GM23338 (cell line): ENCODE measurements around the gene CLDN3.

Experiments
- CREB1 ChIP-seq: fragments of 250-450 bp; sonication (Bioruptor Pico); IDR thresholded peaks from 2 replicates; pipeline ENCODE4 v1.5.0; 2020; ENCODE audit warnings: low read depth, mild to moderate bottlenecking, moderate library complexity
- CTCF ChIP-seq, 2 experiments: fragments of 200-600 bp in 1 of 2; sonication (generic) in 1 of 2; conservative IDR thresholded peaks; 2 replicates each; pipeline versions ENCODE4 v1.5.1 to v1.6.1; 2016 to 2017; ENCODE audit warnings: antibody characterized with exemption in 2 of 2, low read depth in 2 of 2, mild to moderate bottlenecking in 2 of 2, moderate library complexity in 1 of 2
- ETS1 ChIP-seq: IDR thresholded peaks from 2 replicates; pipeline ENCODE4 v1.6.1; 2016; ENCODE audit warnings: antibody characterized with exemption
- EZH2 ChIP-seq: fragments of 200-600 bp; sonication (generic); IDR thresholded peaks from one replicate; pipeline ENCODE4 v1.8.0; 2017; ENCODE audit warnings: antibody characterized with exemption, mild to moderate bottlenecking, low read depth; ENCODE audit not compliant: unreplicated experiment
- EZH2phosphoT487 ChIP-seq: fragments of 200-600 bp; sonication (generic); IDR thresholded peaks from one replicate; pipeline ENCODE4 v1.8.1; 2018; ENCODE audit warnings: antibody characterized with exemption; ENCODE audit not compliant: unreplicated experiment
- JUNB ChIP-seq: IDR thresholded peaks from one replicate; pipeline ENCODE4 v1.6.1; 2016; ENCODE audit warnings: antibody characterized with exemption; ENCODE audit not compliant: unreplicated experiment
- NANOG ChIP-seq: IDR thresholded peaks from 2 replicates; pipeline ENCODE4 v1.6.1; 2016; ENCODE audit warnings: antibody characterized with exemption, borderline replicate concordance
- POLR2AphosphoS5 ChIP-seq: IDR thresholded peaks from 2 replicates; pipeline ENCODE4 v1.6.1; 2016; ENCODE audit warnings: antibody characterized with exemption, low read depth
- ZNF114 ChIP-seq: fragments of 250-450 bp; sonication (Bioruptor Pico); IDR thresholded peaks from 2 replicates; pipeline ENCODE4 v1.5.0; 2020; ENCODE audit warnings: mild to moderate bottlenecking, moderate library complexity
- ZNF331 ChIP-seq: fragments of 250-450 bp; sonication (Bioruptor Pico); IDR thresholded peaks from 2 replicates; pipeline ENCODE4 v1.5.0; 2020; ENCODE audit warnings: low read depth, mild to moderate bottlenecking, moderate library complexity
- TF ChIP-seq, protein P1 (sequence below): IDR thresholded peaks from one replicate; pipeline ENCODE4 v1.6.1; 2018; ENCODE audit warnings: antibody characterized with exemption; ENCODE audit not compliant: unreplicated experiment

DNA sequence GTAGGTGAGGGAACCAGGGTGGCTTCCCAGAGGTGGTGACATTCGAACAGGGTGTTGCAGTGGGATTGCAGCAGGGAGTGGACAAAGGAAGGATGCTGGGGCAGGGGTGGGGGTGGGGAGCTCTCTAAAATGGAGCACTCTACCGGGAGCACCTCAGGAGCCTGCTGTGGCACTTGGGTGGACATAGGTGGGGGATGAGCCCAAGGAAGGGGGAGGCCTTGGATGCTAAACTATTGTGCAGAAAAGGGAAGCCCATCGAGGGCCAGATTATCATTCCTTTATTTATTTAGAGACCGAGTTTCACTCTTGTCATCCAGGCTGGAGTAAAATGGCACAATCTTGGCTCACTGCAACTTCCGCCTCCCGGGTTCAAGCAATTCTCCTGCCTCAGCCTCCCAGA lies 47.3 kb downstream of the CLDN3 start:
- TF ChIP-seq CTCF (conservative IDR thresholded peaks at IDR 0.05; ENCODE audit: low read depth in 2 of 2) (no peak), NANOG (no peak), POLR2AphosphoS5 (no peak), JUNB (no peak), EZH2 (no peak), EZH2phosphoT487 (no peak), ETS1 (no peak), ZNF331 (CRISPR knock-in tag) (no peak), CREB1 (CRISPR knock-in tag) (no peak), ZNF114 (CRISPR knock-in tag) (no peak)
- TF ChIP-seq, protein P1, sequence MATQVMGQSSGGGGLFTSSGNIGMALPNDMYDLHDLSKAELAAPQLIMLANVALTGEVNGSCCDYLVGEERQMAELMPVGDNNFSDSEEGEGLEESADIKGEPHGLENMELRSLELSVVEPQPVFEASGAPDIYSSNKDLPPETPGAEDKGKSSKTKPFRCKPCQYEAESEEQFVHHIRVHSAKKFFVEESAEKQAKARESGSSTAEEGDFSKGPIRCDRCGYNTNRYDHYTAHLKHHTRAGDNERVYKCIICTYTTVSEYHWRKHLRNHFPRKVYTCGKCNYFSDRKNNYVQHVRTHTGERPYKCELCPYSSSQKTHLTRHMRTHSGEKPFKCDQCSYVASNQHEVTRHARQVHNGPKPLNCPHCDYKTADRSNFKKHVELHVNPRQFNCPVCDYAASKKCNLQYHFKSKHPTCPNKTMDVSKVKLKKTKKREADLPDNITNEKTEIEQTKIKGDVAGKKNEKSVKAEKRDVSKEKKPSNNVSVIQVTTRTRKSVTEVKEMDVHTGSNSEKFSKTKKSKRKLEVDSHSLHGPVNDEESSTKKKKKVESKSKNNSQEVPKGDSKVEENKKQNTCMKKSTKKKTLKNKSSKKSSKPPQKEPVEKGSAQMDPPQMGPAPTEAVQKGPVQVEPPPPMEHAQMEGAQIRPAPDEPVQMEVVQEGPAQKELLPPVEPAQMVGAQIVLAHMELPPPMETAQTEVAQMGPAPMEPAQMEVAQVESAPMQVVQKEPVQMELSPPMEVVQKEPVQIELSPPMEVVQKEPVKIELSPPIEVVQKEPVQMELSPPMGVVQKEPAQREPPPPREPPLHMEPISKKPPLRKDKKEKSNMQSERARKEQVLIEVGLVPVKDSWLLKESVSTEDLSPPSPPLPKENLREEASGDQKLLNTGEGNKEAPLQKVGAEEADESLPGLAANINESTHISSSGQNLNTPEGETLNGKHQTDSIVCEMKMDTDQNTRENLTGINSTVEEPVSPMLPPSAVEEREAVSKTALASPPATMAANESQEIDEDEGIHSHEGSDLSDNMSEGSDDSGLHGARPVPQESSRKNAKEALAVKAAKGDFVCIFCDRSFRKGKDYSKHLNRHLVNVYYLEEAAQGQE, result no peak
